Measurements from ENCODE around the gene PIP5K1C.
"Not testable (repeated sequence)": the region's sequence is repeated elsewhere in the genome, so short reads cannot be mapped to it uniquely, and the experiment has no call there.

Gene PIP5K1C

GRCh38 chr19:3590991-3591659 lies 109.1 kb downstream of the PIP5K1C start:
- no peak for DNase-seq (ENCODE audit: low read depth in 2 of 2)

GRCh38 chr19:3589949-3590348 lies 110.3 kb downstream of the PIP5K1C start:
- DNase-seq (ENCODE audit: low read depth in 2 of 2): no peak

GRCh38 chr19:3589439-3589838 lies 110.8 kb downstream of the PIP5K1C start:
- DNase-seq (ENCODE audit: low read depth in 2 of 2): no peak

- DNase-seq (ENCODE audit: low read depth in 2 of 2): no peak
These were observed 113.4 kb downstream of the PIP5K1C start for GRCh38 chr19:3586707-3587346.

GRCh38 chr19:3586127-3586626 lies 114.1 kb downstream of the PIP5K1C start:
- DNase-seq (ENCODE audit: low read depth in 2 of 2): peak in 1 of 2 donors; percentile 16

- no peak for DNase-seq (ENCODE audit: low read depth in 2 of 2)
These were observed 114.8 kb downstream of the PIP5K1C start, which contains the start of gene GIPC3 for GRCh38 chr19:3585301-3586126. GIPC3 (plus strand) TSS chr19:3585478; CDS start chr19:3585598, 120 bp downstream.

- DNase-seq (ENCODE audit: low read depth in 2 of 2): not testable (repeated sequence)
These were observed 116.0 kb downstream of the PIP5K1C start for GRCh38 chr19:3584036-3584802.

- DNase-seq (ENCODE audit: low read depth in 2 of 2): not testable (repeated sequence)
These were observed 118.5 kb downstream of the PIP5K1C start for GRCh38 chr19:3581792-3582191.

Measured in stimulated activated CD4-positive, alpha-beta T cell treated with anti-CD3 and anti-CD28 coated beads, Interleukin-4, amount 100 ng/mL, for 48 hours (primary cell).